ENCODE measurements around the gene CEACAM6.

The CEACAM6 gene

GRCh38 chr19:41720103-41720502 is 35.2 kb upstream of the CEACAM6 start:
- Histone ChIP-seq H3K9ac (ENCODE audit: low read length) (no peak overlapping the region), H3K4me1 (ENCODE audit: control insufficient read depth, insufficient read depth, low read length) (no peaks in the 10 kb centered on the region), H3K4me3 (ENCODE audit: low read depth, low read length) (no peak overlapping the region), H3K27ac (ENCODE audit: low read depth, low read length) (no peak overlapping the region), H3K9me3 (ENCODE audit: control insufficient read depth, insufficient read depth, low read depth, low read length) (no peaks in the 10 kb centered on the region), H3K27me3 (ENCODE audit: control insufficient read depth, insufficient read depth, low read length) (peaks cover 58% of the 10 kb centered on the region), H3K36me3 (ENCODE audit: control insufficient read depth, insufficient read depth, low read length) (no peaks in the 10 kb centered on the region)

DNA sequence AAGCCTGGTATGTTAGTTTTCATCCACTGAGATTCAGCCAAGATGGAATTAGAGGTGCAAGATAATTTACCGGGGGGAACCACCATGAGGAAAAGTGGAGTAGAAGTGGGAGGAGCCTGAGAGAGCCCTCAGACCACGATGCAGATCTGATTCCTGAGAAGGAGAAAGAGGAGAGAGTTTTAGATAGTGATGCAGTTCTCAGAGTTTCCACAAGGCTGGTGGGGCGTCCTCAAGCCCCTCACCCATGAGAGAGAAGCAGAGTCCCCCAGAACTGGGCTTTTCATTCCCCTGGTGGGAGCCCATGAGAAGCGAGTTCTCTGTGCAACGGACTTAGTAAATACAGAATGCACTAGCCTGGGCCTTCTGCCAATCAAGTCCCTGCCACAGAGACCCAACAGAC is 28.8 kb upstream of the CEACAM6 start:
- Histone ChIP-seq H3K9ac (ENCODE audit: low read length) (no peak overlapping the region), H3K36me3 (ENCODE audit: control insufficient read depth, insufficient read depth, low read length) (no peaks in the 10 kb centered on the region), H3K4me3 (ENCODE audit: low read depth, low read length) (no peak overlapping the region), H3K27ac (ENCODE audit: low read depth, low read length) (no peak overlapping the region), H3K9me3 (ENCODE audit: control insufficient read depth, insufficient read depth, low read depth, low read length) (no peaks in the 10 kb centered on the region), H3K27me3 (ENCODE audit: control insufficient read depth, insufficient read depth, low read length) (peaks cover 28% of the 10 kb centered on the region), H3K4me1 (ENCODE audit: control insufficient read depth, insufficient read depth, low read length) (no peaks in the 10 kb centered on the region)

- Histone ChIP-seq H3K9me3 (ENCODE audit: control insufficient read depth, insufficient read depth, low read depth, low read length) (no peaks in the 10 kb centered on the region), H3K4me3 (ENCODE audit: low read depth, low read length) (no peak overlapping the region), H3K4me1 (ENCODE audit: control insufficient read depth, insufficient read depth, low read length) (no peaks in the 10 kb centered on the region), H3K36me3 (ENCODE audit: control insufficient read depth, insufficient read depth, low read length) (no peaks in the 10 kb centered on the region), H3K27ac (ENCODE audit: low read depth, low read length) (no peak overlapping the region), H3K27me3 (ENCODE audit: control insufficient read depth, insufficient read depth, low read length) (peaks cover 36% of the 10 kb centered on the region), H3K9ac (ENCODE audit: low read length) (no peak overlapping the region)
These were observed 21.2 kb upstream of the CEACAM6 start for GRCh38 chr19:41734156-41734555.

- H3K9me3 ChIP-seq (ENCODE audit: control insufficient read depth, insufficient read depth, low read depth, low read length): no peaks in the 10 kb centered on the region
- peaks cover 36% of the 10 kb centered on the region for H3K27me3 ChIP-seq (ENCODE audit: control insufficient read depth, insufficient read depth, low read length)
- no peaks in the 10 kb centered on the region for H3K4me1 ChIP-seq (ENCODE audit: control insufficient read depth, insufficient read depth, low read length)
- H3K9ac ChIP-seq (ENCODE audit: low read length): no peak overlapping the region
- no peaks in the 10 kb centered on the region for H3K36me3 ChIP-seq (ENCODE audit: control insufficient read depth, insufficient read depth, low read length)
- H3K27ac ChIP-seq (ENCODE audit: low read depth, low read length): no peak overlapping the region
- H3K4me3 ChIP-seq (ENCODE audit: low read depth, low read length): no peak overlapping the region
These were observed 20.7 kb upstream of the CEACAM6 start for GRCh38 chr19:41734585-41734984.

GRCh38 chr19:41735071-41735600 is 20.2 kb upstream of the CEACAM6 start:
- Histone ChIP-seq H3K4me3 (ENCODE audit: low read depth, low read length) (no peak overlapping the region), H3K27me3 (ENCODE audit: control insufficient read depth, insufficient read depth, low read length) (peaks cover 41% of the 10 kb centered on the region), H3K4me1 (ENCODE audit: control insufficient read depth, insufficient read depth, low read length) (no peaks in the 10 kb centered on the region), H3K9me3 (ENCODE audit: control insufficient read depth, insufficient read depth, low read depth, low read length) (no peaks in the 10 kb centered on the region), H3K36me3 (ENCODE audit: control insufficient read depth, insufficient read depth, low read length) (no peaks in the 10 kb centered on the region), H3K9ac (ENCODE audit: low read length) (no peak overlapping the region), H3K27ac (ENCODE audit: low read depth, low read length) (no peak overlapping the region)

DNA sequence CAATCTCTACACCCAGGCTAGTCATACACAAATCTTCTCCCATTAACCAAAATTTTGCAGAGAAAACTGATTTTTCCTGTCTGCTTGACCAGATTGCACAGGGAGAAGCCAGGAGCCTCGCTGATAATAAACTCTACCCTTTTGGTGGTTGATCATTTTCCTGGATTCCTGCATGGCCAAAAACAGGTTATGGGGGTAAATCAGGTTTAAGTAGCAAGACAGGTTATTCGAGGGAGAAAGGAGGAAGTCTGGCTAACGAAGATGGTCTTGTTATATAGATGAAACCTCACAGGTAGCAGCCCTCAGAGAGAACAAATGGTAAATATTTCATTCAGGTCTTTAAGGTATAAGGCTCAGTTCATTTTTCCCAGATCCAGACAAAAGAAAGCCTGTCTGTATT is 16.0 kb upstream of the CEACAM6 start:
- Histone ChIP-seq H3K4me1 (ENCODE audit: control insufficient read depth, insufficient read depth, low read length) (no peaks in the 10 kb centered on the region), H3K9ac (ENCODE audit: low read length) (no peak overlapping the region), H3K27me3 (ENCODE audit: control insufficient read depth, insufficient read depth, low read length) (peaks cover 35% of the 10 kb centered on the region), H3K27ac (ENCODE audit: low read depth, low read length) (no peak overlapping the region), H3K36me3 (ENCODE audit: control insufficient read depth, insufficient read depth, low read length) (no peaks in the 10 kb centered on the region), H3K4me3 (ENCODE audit: low read depth, low read length) (no peak overlapping the region), H3K9me3 (ENCODE audit: control insufficient read depth, insufficient read depth, low read depth, low read length) (no peaks in the 10 kb centered on the region)

DNA sequence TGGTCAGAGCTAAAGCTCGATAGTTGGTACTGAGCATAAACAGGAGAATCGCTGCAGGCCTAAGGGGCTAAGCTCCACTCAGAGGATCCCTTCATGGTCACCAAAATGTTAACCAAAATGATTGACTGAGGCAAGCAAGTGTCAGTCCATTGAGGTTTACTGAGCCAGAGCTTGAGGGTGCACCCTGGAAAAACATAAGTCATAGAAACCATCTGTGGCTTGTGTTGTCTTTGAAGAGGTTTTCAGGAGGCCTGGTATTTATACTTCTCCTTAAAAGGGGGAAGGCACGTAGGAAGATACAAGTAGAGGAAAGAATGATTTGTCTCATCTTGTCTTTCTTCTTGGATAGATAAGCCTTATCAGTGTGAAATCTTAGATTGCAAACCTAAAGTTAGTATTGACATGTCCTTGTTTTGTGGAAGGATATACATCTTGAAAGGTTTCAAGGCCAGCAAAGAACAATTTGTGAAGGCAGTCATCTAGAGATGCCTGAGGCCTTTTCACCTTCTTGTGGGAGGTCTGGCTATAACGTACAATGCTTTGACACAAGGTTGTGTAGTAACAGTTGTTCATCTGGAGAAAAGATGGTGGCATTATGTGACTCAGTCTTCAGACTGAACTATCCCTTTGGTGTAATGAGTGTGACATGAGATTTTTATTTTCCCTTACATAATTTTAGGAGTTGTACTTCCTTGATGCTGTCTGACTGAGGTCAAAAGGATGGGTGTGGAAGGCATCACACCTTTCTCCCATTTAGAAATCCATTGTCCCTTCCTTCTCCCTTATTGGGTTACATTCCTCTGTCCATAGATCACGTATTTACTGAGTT is 14.7 kb upstream of the CEACAM6 start:
- Histone ChIP-seq H3K9ac (ENCODE audit: low read length) (no peak overlapping the region), H3K27ac (ENCODE audit: low read depth, low read length) (no peak overlapping the region), H3K4me3 (ENCODE audit: low read depth, low read length) (no peak overlapping the region), H3K9me3 (ENCODE audit: control insufficient read depth, insufficient read depth, low read depth, low read length) (no peaks in the 10 kb centered on the region), H3K36me3 (ENCODE audit: control insufficient read depth, insufficient read depth, low read length) (no peaks in the 10 kb centered on the region), H3K27me3 (ENCODE audit: control insufficient read depth, insufficient read depth, low read length) (peaks cover 37% of the 10 kb centered on the region), H3K4me1 (ENCODE audit: control insufficient read depth, insufficient read depth, low read length) (no peaks in the 10 kb centered on the region)

- no peaks in the 10 kb centered on the region for H3K4me1 ChIP-seq (ENCODE audit: control insufficient read depth, insufficient read depth, low read length)
- H3K36me3 ChIP-seq (ENCODE audit: control insufficient read depth, insufficient read depth, low read length): no peaks in the 10 kb centered on the region
- peaks cover 39% of the 10 kb centered on the region for H3K27me3 ChIP-seq (ENCODE audit: control insufficient read depth, insufficient read depth, low read length)
- H3K9ac ChIP-seq (ENCODE audit: low read length): no peak overlapping the region
- no peaks in the 10 kb centered on the region for H3K9me3 ChIP-seq (ENCODE audit: control insufficient read depth, insufficient read depth, low read depth, low read length)
- no peak overlapping the region for H3K27ac ChIP-seq (ENCODE audit: low read depth, low read length)
- no peak overlapping the region for H3K4me3 ChIP-seq (ENCODE audit: low read depth, low read length)
These were observed 14.1 kb upstream of the CEACAM6 start for GRCh38 chr19:41741244-41741554.

- Histone ChIP-seq H3K27me3 (ENCODE audit: control insufficient read depth, insufficient read depth, low read length) (peaks cover 64% of the 10 kb centered on the region), H3K9me3 (ENCODE audit: control insufficient read depth, insufficient read depth, low read depth, low read length) (no peaks in the 10 kb centered on the region), H3K4me1 (ENCODE audit: control insufficient read depth, insufficient read depth, low read length) (no peaks in the 10 kb centered on the region), H3K27ac (ENCODE audit: low read depth, low read length) (no peak overlapping the region), H3K9ac (ENCODE audit: low read length) (no peak overlapping the region), H3K36me3 (ENCODE audit: control insufficient read depth, insufficient read depth, low read length) (no peaks in the 10 kb centered on the region), H3K4me3 (ENCODE audit: low read depth, low read length) (no peak overlapping the region)
These were observed 10.5 kb upstream of the CEACAM6 start for GRCh38 chr19:41744850-41745249.

- Histone ChIP-seq H3K4me1 (ENCODE audit: control insufficient read depth, insufficient read depth, low read length) (no peaks in the 10 kb centered on the region), H3K9me3 (ENCODE audit: control insufficient read depth, insufficient read depth, low read depth, low read length) (no peaks in the 10 kb centered on the region), H3K4me3 (ENCODE audit: low read depth, low read length) (no peak overlapping the region), H3K36me3 (ENCODE audit: control insufficient read depth, insufficient read depth, low read length) (no peaks in the 10 kb centered on the region), H3K27me3 (ENCODE audit: control insufficient read depth, insufficient read depth, low read length) (peaks cover 59% of the 10 kb centered on the region), H3K27ac (ENCODE audit: low read depth, low read length) (no peak overlapping the region), H3K9ac (ENCODE audit: low read length) (no peak overlapping the region)
These were observed 9.6 kb upstream of the CEACAM6 start for GRCh38 chr19:41745756-41746155.

GRCh38 chr19:41746593-41747227 is 8.6 kb upstream of the CEACAM6 start:
- Histone ChIP-seq H3K27ac (ENCODE audit: low read depth, low read length) (no peak overlapping the region), H3K36me3 (ENCODE audit: control insufficient read depth, insufficient read depth, low read length) (no peaks in the 10 kb centered on the region), H3K9ac (ENCODE audit: low read length) (no peak overlapping the region), H3K9me3 (ENCODE audit: control insufficient read depth, insufficient read depth, low read depth, low read length) (no peaks in the 10 kb centered on the region), H3K4me1 (ENCODE audit: control insufficient read depth, insufficient read depth, low read length) (no peaks in the 10 kb centered on the region), H3K27me3 (ENCODE audit: control insufficient read depth, insufficient read depth, low read length) (peaks cover 59% of the 10 kb centered on the region), H3K4me3 (ENCODE audit: low read depth, low read length) (no peak overlapping the region)

All from HUES6 (cell line).